K562 (cell line): ENCODE results near the gene PTGIS. TPM values are rescaled to one million over a fixed set of nuclear protein-coding genes. Genes with fewer than 3 reads are reported as not detected.

Experiments
- ATAC-seq: fragments of 200-7000 bp; cut with Tn5 transposase; 3 replicates; pipeline ENCODE4 v1.9.1; 2020; ENCODE audit warnings: moderate library complexity
- BruUV-seq: library from RNA; stranded (reverse); fragments of 400-500 nt; replicated peaks from 2 replicates; lab custom pipeline; 2021; lab: Mats Ljungman, UMichigan
- CTCF ChIA-PET: fragments of 300-600 bp; formaldehyde crosslinking; extraction: SDS; loops from one replicate; lab custom pipeline; 2021; ENCODE audit warnings: low intra/inter-chr PET ratio; lab: Yijun Ruan, JAX
- POLR2A ChIA-PET: fragments of 300-600, 350-650 bp; sonication (Branson Sonifier 250); formaldehyde crosslinking; extraction: SDS; loops from one replicate; lab custom pipeline; 2021; ENCODE audit warnings: antibody characterized with exemption, inconsistent platforms; lab: Yijun Ruan, JAX
- DNase-seq, 4 experiments: peaks; one replicate each; pipeline versions ENCODE4 v3.0.0 to v3.0.0-alpha.2; 2011 to 2018; ENCODE audit warnings: low spot score in 3 of 4, mixed read lengths in 3 of 4; ENCODE audit errors: extremely low read depth in 1 of 4
- FAIRE-seq: peaks from 2 replicates; lab custom pipeline; 2011; peaks lifted over from hg19 to GRCh38; lab: Jason Lieb, UNC
- H2AFZ ChIP-seq: 2 replicates; pipeline ENCODE4 v1.6.0; 2011; ENCODE audit warnings: low read depth, low read length, control low read depth, inconsistent platforms
- H3K27ac ChIP-seq: fragments of 200-600 bp; 3 replicates; pipeline ENCODE4 v1.8.0; 2011; ENCODE audit warnings: low read depth, mild to moderate bottlenecking, control low read depth, inconsistent platforms, low read length, moderate library complexity, mixed read lengths; ENCODE audit errors: extremely low read depth
- H3K27me3 ChIP-seq, 2 experiments: fragments of 300-600 bp in 1 of 2; 2 replicates in 1 of 2; 3 replicates in 1 of 2; pipeline versions ENCODE4 v1.6.0 to v1.8.0; 2011; ENCODE audit warnings: inconsistent platforms in 2 of 2, low read length in 2 of 2, mild to moderate bottlenecking in 1 of 2, mixed read lengths in 1 of 2, moderate library complexity in 1 of 2; ENCODE audit not compliant: control insufficient read depth in 2 of 2, insufficient read depth in 2 of 2
- H3K36me3 ChIP-seq: fragments of 300-600 bp; 3 replicates; pipeline ENCODE4 v1.8.0; 2011; ENCODE audit warnings: mild to moderate bottlenecking, low read length, inconsistent platforms; ENCODE audit not compliant: control insufficient read depth, insufficient read depth
- H3K4me1 ChIP-seq, 2 experiments: fragments of 200-600 bp in 1 of 2; replicated peaks in 1 of 2; 2 replicates in 1 of 2; 3 replicates in 1 of 2; pipeline versions ENCODE4 v1.5.1 to v1.8.0; 2011; ENCODE audit warnings: inconsistent platforms in 2 of 2, low read length in 2 of 2, mild to moderate bottlenecking in 1 of 2, mixed read lengths in 1 of 2, moderate library complexity in 1 of 2; ENCODE audit not compliant: control insufficient read depth in 2 of 2, insufficient read depth in 2 of 2
- H3K4me2 ChIP-seq: 2 replicates; pipeline ENCODE4 v1.6.1; 2011; ENCODE audit warnings: low read length, control low read depth, inconsistent platforms, mixed read lengths; ENCODE audit not compliant: insufficient read depth
- H3K4me3 ChIP-seq: fragments of 200-600 bp; sonication (generic), shearing (Covaris generic); 2 replicates; pipeline ENCODE4 v1.5.1; 2016; ENCODE audit warnings: control low read depth, inconsistent platforms
- H3K79me2 ChIP-seq: fragments of 200-600 bp; 3 replicates; pipeline ENCODE4 v1.8.0; 2011; ENCODE audit warnings: low read length, inconsistent platforms; ENCODE audit not compliant: control insufficient read depth, insufficient read depth
- H3K9ac ChIP-seq, 2 experiments: 2 replicates each; pipeline versions ENCODE4 v1.6.0 to v1.6.1; 2011; ENCODE audit warnings: low read depth in 2 of 2, low read length in 2 of 2, control low read depth in 1 of 2, inconsistent platforms in 1 of 2, mild to moderate bottlenecking in 1 of 2, mixed read lengths in 1 of 2; ENCODE audit not compliant: insufficient read depth in 1 of 2
- H3K9me1 ChIP-seq: one replicate; pipeline ENCODE4 v1.6.0; 2011; ENCODE audit warnings: inconsistent platforms, mild to moderate bottlenecking, low read length, moderate library complexity; ENCODE audit not compliant: control insufficient read depth, insufficient read depth
- H3K9me3 ChIP-seq: replicated peaks from 2 replicates; pipeline ENCODE4 v1.5.1; 2011; ENCODE audit warnings: low read depth, low read length, inconsistent platforms; ENCODE audit not compliant: control insufficient read depth, insufficient read depth
- H4K20me1 ChIP-seq: replicated peaks from 2 replicates; pipeline ENCODE4 v1.6.1; 2011; ENCODE audit warnings: low read length, inconsistent platforms, mixed read lengths; ENCODE audit not compliant: control insufficient read depth, insufficient read depth
- CBX8 ChIP-seq: fragments of 200-600 bp; sonication (generic); IDR thresholded peaks from 2 replicates; pipeline ENCODE4 v1.6.1; 2012; ENCODE audit warnings: borderline replicate concordance, mixed run types, low read depth, mild to moderate bottlenecking, moderate library complexity, mixed read lengths, low read length, control low read depth, inconsistent platforms; ENCODE audit not compliant: poor library complexity, severe bottlenecking; ENCODE audit errors: extremely low read depth
- DACH1 ChIP-seq: fragments of 450-650 bp; IDR thresholded peaks from 2 replicates; pipeline ENCODE4 v1.6.1; 2018; ENCODE audit not compliant: partially characterized antibody
- ETV5 ChIP-seq: sonication (generic); formaldehyde crosslinking; IDR thresholded peaks from 2 replicates; pipeline ENCODE4 v1.4.0; 2020; ENCODE audit warnings: low read depth, mild to moderate bottlenecking, missing genetic modification reagents
- L3MBTL2 ChIP-seq: fragments of 450-650 bp; IDR thresholded peaks from 2 replicates; pipeline ENCODE4 v1.6.1; 2016; ENCODE audit warnings: mild to moderate bottlenecking, moderate library complexity
- RBM25 ChIP-seq: fragments of 200-400 bp; formaldehyde crosslinking; IDR thresholded peaks from 2 replicates; pipeline ENCODE4 v1.6.1; 2018; ENCODE audit warnings: low read length, low read depth, moderate library complexity; ENCODE audit not compliant: severe bottlenecking
- WGBS: fragments of 100-300 bp; shearing (Covaris generic); methylation state at CpG from one replicate; pipeline ENCODE4 v1.1.6; 2016; ENCODE audit warnings: low coverage, mixed read lengths; ENCODE audit not compliant: insufficient coverage; ENCODE audit errors: missing lambda C conversion rate; 5-methylcytosine and 5-hydroxymethylcytosine counted together
- in situ Hi-C: fragments of 300-500 bp; cut with MboI; formaldehyde crosslinking; loops from 4 replicates; pipeline ENCODE4 v1.15.0; 2018; ENCODE audit warnings: inconsistent platforms, mixed read lengths
- intact Hi-C: fragments of 100-400 bp; cut with micrococcal nuclease; formaldehyde crosslinking; loops from 2 replicates; pipeline ENCODE4 v1.14.2; 2022
- polyA plus RNA-seq, 8 experiments: library from polyadenylated mRNA; depleted of rRNA in 4 of 8; stranded (reverse) in 5 of 8; unstranded in 3 of 8; fragments of >200 nt; fragmentation: Nextera tagmentation in 2 of 8; fragmentation: Illumina TruSeq in 1 of 8; extraction: Ambion mirVana in 2 of 8; extraction: Trizol in 1 of 8; gene quantifications; 2 replicates each; pipeline versions ENCODE4 v1.2.1 to v1.2.3, GENCODE V29; 2011 to 2014; ENCODE audit warnings: inconsistent platforms in 1 of 8, missing spikeins in 1 of 8
- total RNA-seq, 7 experiments: library from RNA; depleted of rRNA in 6 of 7; stranded (reverse); fragments of >200 nt in 6 of 7; fragmentation: Illumina TruSeq in 2 of 7; extraction: Trizol in 2 of 7; gene quantifications; 2 replicates each; pipeline versions ENCODE4 v1.2.1 to v1.2.3, GENCODE V29; 2011 to 2021; ENCODE audit warnings: low replicate concordance in 1 of 7
- TF ChIP-seq, protein P1 (sequence below), 2 experiments: fragments of 450-650 bp; formaldehyde crosslinking in 1 of 2; IDR thresholded peaks; 2 replicates each; pipeline versions ENCODE4 v1.4.0 to v1.6.1; 2014 to 2020; ENCODE audit warnings: mild to moderate bottlenecking in 2 of 2, borderline replicate concordance in 1 of 2, low read depth in 1 of 2

Gene PTGIS
- total and polyA plus RNA-seq, 9 of the 15 experiments (the other 6 are each of a cell fraction or from before 2014, with no cell fraction given): not detected

- 0 out of 5 replicates have a peak, but pooled peaks cover 2 to 11% of the 10 kb centered on the region in 2 experiments for H3K27me3 ChIP-seq
- no peak for DNase-seq
- no peaks in the 10 kb centered on the region for H3K9me1 ChIP-seq
- intact Hi-C loops: no loop called here
- H4K20me1 ChIP-seq: no peaks in the 10 kb centered on the region
- CTCF ChIA-PET: interaction anchor here (2.5 kb wide), 1 partner anchor 152 kb away, joined by 12 read pairs; no protein-coding TSS in a partner anchor
- no peaks in the 10 kb centered on the region for H3K36me3 ChIP-seq
- H3K4me1 ChIP-seq: peaks cover 0 to 16% of the 10 kb centered on the region in 2 experiments; a peak in 2 of 5 replicates
- in situ Hi-C loops: no loop called here
- H2AFZ ChIP-seq: no peak overlapping the region
- no peak overlapping the region for H3K27ac ChIP-seq
- no peak for TF ChIP-seq L3MBTL2
- TF ChIP-seq RBM25: peak; percentile 23
- TF ChIP-seq ETV5 (CRISPR knock-in tag): no peak
- TF ChIP-seq CBX8: no peak
- TF ChIP-seq, all 486 proteins: peak for 1
- FAIRE-seq (no peak), ATAC-seq (no peak)
- no TSS peak for BruUV-seq
- H3K9ac ChIP-seq: no peak overlapping the region
- POLR2A ChIA-PET: no interaction called here
- H3K9me3 ChIP-seq: no peaks in the 10 kb centered on the region
- no peak overlapping the region for H3K4me2 ChIP-seq
- no peaks in the 10 kb centered on the region for H3K79me2 ChIP-seq
- no peak overlapping the region for H3K4me3 ChIP-seq
Observed at GRCh38 chr20:49486064-49486463, 81.9 kb downstream of the PTGIS start.

- Histone ChIP-seq H3K4me3 (no peak overlapping the region), H2AFZ (no peak overlapping the region), H3K27ac (no peak overlapping the region), H4K20me1 (no peaks in the 10 kb centered on the region), H3K79me2 (no peaks in the 10 kb centered on the region), H3K9me1 (no peaks in the 10 kb centered on the region), H3K27me3 (0 out of 5 replicates have a peak, but pooled peaks cover 2 to 11% of the 10 kb centered on the region in 2 experiments), H3K9me3 (no peaks in the 10 kb centered on the region), H3K4me2 (no peak overlapping the region), H3K4me1 (peaks cover 0 to 16% of the 10 kb centered on the region in 2 experiments; a peak in 2 of 5 replicates), H3K36me3 (no peaks in the 10 kb centered on the region), H3K9ac (no peak overlapping the region)
- intact Hi-C loops (loop anchor here (2.0 kb wide), 1 partner anchor 101 kb away; no protein-coding TSS in a partner anchor), in situ Hi-C loops (no loop called here)
- no peak for DNase-seq
- BruUV-seq: no TSS peak
- no peak for FAIRE-seq
- no peak for ATAC-seq
- CTCF ChIA-PET: interaction anchor here (2.4 to 2.5 kb wide), 2 partner anchors 101 to 151 kb away, joined by 9 to 12 read pairs; no protein-coding TSS in a partner anchor
- TF ChIP-seq, protein P1, sequence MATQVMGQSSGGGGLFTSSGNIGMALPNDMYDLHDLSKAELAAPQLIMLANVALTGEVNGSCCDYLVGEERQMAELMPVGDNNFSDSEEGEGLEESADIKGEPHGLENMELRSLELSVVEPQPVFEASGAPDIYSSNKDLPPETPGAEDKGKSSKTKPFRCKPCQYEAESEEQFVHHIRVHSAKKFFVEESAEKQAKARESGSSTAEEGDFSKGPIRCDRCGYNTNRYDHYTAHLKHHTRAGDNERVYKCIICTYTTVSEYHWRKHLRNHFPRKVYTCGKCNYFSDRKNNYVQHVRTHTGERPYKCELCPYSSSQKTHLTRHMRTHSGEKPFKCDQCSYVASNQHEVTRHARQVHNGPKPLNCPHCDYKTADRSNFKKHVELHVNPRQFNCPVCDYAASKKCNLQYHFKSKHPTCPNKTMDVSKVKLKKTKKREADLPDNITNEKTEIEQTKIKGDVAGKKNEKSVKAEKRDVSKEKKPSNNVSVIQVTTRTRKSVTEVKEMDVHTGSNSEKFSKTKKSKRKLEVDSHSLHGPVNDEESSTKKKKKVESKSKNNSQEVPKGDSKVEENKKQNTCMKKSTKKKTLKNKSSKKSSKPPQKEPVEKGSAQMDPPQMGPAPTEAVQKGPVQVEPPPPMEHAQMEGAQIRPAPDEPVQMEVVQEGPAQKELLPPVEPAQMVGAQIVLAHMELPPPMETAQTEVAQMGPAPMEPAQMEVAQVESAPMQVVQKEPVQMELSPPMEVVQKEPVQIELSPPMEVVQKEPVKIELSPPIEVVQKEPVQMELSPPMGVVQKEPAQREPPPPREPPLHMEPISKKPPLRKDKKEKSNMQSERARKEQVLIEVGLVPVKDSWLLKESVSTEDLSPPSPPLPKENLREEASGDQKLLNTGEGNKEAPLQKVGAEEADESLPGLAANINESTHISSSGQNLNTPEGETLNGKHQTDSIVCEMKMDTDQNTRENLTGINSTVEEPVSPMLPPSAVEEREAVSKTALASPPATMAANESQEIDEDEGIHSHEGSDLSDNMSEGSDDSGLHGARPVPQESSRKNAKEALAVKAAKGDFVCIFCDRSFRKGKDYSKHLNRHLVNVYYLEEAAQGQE (IDR thresholded peaks at IDR 0.05; ENCODE audit: borderline replicate concordance): peak; percentile 47
- TF ChIP-seq, protein P1 (CRISPR knock-in tag; IDR thresholded peaks at IDR 0.05; ENCODE audit: low read depth): no peak
- no peak for TF ChIP-seq DACH1
- POLR2A ChIA-PET: no interaction called here
- WGBS: 0% methylated on average over 1 of the region's 1 CpG
Observed at GRCh38 chr20:49485563-49485962, 82.4 kb downstream of the PTGIS start.
